ENCODE data around the gene ZNF74.
"Not testable (repeated sequence)": the region's sequence is repeated elsewhere in the genome, so short reads cannot be mapped to it uniquely, and the experiment has no call there.

DNA sequence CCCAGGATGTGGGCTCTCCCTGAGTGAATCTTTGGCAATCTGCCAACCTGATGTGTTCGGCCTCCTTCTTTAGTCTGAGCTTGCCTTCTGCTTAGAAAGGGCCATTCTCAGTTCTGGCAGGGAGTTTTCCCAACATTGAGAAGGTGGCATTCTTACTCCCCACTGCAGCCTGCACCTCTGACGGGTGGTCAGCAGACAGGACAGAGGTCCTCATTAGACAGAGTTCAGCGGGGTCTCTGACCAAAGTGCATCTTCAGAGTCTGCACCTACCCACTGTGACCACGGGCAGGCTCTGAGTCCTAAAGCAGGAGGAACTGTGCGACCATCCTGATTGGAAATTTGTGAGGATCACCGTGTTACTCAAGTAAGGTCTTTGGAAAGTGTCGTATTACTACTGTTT, 47.4 kb upstream of the ZNF74 start:
- TF ChIP-seq, protein P1, sequence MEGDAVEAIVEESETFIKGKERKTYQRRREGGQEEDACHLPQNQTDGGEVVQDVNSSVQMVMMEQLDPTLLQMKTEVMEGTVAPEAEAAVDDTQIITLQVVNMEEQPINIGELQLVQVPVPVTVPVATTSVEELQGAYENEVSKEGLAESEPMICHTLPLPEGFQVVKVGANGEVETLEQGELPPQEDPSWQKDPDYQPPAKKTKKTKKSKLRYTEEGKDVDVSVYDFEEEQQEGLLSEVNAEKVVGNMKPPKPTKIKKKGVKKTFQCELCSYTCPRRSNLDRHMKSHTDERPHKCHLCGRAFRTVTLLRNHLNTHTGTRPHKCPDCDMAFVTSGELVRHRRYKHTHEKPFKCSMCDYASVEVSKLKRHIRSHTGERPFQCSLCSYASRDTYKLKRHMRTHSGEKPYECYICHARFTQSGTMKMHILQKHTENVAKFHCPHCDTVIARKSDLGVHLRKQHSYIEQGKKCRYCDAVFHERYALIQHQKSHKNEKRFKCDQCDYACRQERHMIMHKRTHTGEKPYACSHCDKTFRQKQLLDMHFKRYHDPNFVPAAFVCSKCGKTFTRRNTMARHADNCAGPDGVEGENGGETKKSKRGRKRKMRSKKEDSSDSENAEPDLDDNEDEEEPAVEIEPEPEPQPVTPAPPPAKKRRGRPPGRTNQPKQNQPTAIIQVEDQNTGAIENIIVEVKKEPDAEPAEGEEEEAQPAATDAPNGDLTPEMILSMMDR (conservative IDR thresholded peaks at IDR 0.05), result not testable (repeated sequence)
- TF ChIP-seq ZFX (IDR thresholded peaks at IDR 0.05), result not testable (repeated sequence)
